ENCODE data around the gene ATG10.

- TF ChIP-seq CTCF (IDR thresholded peaks at IDR 0.05; ENCODE audit: insufficient read depth, low read depth, low read length) = no peak
- TF ChIP-seq EZH2 (IDR thresholded peaks at IDR 0.05; ENCODE audit: insufficient read depth, low read length) = no peak
Measured at GRCh38 chr5:82178378-82178777, 206.6 kb downstream of the ATG10 start.

Measured in astrocyte (in vitro differentiated cells and primary cell).